HG02571 (cell line): ENCODE measurements around the gene IRGQ.
"Not testable (repeated sequence)": the region's sequence is repeated elsewhere in the genome, so short reads cannot be mapped to it uniquely, and the experiment has no call there.

Experiments used
- ATAC-seq: cut with Tn5 transposase; IDR thresholded peaks from one replicate; pipeline ENCODE4 v1.9.1; 2021; ENCODE audit warnings: mild to moderate bottlenecking, moderate library complexity; ENCODE audit not compliant: unreplicated experiment

Gene IRGQ

DNA sequence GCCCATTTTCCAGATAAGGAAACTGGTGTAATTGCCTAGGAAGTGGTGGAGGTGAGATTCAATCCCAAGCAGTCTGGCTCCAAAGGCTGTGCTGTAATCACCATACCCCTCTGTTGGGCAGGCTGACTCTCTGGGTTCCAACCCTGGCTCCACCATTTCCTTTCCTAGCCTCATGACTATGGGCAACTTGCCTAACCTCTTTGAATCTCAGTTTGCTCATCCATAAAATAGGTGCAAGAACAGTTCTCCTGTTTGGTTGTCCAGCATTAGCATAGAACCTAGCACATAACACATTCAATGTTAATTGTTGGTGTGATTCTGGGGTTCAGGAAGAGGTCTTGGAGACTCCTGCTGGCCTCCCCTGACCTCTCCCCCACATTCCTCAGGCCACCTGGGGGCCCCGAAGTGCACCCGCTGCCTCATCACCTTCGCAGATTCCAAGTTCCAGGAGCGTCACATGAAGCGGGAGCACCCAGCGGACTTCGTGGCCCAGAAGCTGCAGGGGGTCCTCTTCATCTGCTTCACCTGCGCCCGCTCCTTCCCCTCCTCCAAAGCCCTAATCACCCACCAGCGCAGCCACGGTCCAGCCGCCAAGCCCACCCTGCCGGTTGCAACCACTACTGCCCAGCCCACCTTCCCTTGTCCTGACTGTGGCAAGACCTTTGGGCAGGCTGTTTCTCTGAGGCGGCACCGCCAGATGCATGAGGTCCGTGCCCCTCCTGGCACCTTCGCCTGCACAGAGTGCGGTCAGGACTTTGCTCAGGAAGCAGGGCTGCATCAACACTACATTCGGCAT is 2.7 kb upstream of the IRGQ start:
- no peak for ATAC-seq

DNA sequence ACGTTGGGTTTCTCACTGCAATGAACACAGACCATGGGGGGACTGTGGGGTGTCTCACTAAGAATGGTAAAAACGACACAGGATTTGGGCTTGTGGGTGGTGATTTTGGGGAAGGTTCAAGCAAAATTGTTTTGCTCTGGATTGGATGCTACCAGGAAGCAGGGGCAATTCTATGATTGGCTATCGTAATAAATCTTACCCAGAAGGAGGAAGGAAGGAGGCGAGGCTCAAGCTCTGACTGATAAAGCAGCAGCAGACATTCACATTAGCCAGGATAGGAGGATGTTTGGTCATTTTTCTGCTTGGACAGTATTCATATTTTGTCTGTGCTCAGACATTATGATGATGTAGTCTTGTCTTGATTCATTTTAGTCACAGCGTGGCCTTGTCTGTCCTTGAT is 1.9 kb upstream of the IRGQ start:
- no peak for ATAC-seq

DNA sequence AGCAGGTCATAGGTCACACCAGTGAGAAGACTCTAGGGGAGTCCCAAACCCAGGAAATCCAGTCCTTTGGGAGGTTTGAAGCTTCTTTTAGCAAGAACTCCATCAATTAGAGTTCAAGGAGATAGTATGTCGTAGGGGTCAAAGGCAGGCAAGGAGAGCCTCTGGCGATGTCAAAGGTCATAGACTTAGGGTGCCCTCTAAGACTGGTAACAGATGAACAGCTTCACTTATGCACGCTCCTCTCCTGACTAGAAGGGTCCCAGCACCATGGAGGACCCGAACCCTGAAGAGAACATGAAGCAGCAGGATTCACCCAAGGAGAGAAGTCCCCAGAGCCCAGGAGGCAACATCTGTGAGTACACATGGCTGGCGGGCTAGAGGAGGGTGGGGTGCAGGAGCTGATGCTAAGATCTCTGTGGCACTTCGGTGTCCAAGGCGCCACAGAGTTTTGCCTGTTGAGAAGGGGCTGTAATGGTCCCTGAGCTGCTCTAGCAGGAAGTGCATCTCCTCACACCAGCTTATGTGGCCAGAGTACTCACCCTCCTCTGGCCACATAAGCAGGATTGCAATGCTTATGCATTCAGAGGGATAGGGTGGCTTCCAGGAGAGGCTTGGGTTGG is 1.0 kb upstream of the IRGQ start:
- no peak for ATAC-seq

DNA sequence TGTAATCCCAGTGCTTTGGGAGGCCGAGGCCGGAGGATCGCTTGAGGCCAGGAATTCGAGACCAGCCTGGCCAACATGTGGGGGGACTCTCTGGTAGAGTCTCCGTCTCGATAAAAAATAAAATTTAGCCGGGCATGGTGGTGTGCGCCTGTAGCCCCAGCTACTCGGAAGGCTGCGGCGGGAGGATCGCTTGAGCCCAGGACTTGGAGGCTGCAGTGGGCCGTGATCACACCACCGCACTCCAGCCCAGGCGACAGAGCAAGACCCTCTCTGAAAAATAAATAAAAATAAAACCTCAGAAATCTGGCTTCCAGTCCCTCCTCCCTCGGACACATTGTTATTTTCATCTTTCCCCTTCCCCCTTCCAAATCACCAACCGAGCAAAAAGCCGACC is 332 bp downstream of the IRGQ start:
- ATAC-seq, result no peak

DNA sequence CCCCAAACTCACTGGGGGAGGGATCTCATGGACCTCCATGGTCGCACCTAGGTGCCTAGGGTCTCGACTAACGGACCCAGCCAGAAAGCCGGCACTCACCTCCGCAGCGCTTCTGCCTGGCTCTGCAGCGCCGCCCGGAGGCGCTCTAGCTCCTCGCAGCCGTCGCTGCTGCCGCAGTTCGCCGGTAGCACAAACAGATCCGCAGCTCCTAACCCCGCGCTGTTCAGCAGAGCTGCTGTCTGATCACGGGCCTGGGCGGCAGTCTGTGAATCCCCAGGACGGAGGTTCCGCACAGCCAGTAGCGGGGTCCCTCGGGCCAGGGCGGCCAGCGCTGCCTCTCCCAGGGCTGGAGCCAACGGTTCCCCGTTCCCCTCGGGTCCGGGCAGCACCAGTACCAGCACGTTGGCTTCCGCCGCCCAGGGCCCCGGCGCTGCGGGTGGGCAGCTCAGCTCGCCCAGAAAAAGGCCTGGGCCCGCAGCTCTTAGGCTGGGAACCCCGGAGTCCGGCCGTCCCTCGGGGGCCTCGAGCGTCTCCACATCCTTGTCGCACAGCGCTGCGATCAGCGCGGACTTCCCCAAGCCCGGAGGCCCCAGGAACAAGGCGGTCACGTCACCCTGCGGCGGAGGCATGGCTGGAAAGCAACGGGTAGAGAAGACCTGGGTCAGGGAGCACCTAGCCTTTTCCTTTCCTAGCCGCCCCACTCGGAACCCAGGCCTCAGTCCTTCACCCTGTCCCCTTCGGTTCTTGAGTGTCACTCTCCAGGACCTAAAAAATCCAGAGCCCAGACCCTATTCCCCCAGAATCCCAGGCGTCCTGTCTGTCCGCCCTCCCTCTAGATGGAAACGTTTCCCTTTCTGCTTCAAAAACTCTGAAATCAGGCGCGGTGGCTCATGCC is 977 bp downstream of the IRGQ start:
- ATAC-seq, result no peak

DNA sequence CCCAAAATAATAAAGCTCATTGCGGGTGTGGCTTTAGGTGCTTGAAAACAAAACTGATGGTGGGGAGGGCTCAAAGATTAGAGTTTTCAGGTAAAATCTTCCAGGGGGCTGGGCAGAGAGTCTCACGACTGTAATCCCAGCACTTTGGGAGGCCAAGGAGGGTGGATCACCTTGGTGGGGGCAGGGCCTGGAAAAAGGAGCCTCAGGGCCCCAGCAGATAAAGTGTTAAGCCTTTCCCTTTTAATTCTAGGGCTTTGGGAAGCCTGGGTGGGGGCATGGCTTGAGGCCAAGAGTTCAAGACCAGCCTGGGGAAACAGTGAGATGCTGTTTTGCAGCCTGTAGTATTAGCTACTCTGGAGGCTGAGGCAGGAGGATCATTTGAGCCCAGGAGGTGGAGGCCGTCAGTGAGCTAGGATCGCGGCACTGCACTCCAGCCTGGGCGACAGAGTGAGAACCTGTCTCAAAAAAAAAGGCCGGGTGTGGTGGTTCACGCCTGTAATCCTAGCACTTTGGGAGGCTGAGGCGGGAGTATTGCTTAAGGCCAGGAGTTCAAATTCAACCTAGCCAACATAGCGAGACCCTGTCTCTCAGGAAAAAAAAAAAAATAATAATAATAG is 1.7 kb downstream of the IRGQ start:
- no peak for ATAC-seq

DNA sequence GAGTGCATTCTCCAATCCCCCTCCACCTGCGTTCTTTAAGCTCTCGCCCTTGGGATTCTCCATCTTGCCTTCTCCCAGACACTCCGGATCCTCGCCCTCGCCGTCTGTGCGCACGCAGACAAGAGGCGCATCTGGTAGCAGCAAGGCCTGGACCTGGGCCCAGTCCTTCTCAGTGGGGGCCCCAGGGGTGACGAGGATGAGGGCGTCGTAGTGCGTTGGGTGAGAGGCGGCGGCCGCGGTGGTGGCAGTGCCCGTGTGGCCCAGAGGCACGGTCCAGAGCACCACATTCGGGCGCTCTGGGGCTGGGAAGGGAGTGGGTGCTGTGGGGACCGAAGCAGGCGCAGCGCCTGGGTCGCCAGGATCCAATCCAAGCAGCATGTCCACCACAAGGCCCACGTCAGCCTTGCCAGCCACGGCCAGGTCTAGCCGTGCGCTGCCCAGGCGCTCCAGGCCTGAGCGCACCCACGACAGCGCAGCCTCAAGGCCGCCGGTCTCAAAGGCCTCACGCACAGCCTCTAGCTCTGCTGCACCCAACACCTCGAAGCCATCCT is 3.1 kb downstream of the IRGQ start:
- no peak for ATAC-seq

DNA sequence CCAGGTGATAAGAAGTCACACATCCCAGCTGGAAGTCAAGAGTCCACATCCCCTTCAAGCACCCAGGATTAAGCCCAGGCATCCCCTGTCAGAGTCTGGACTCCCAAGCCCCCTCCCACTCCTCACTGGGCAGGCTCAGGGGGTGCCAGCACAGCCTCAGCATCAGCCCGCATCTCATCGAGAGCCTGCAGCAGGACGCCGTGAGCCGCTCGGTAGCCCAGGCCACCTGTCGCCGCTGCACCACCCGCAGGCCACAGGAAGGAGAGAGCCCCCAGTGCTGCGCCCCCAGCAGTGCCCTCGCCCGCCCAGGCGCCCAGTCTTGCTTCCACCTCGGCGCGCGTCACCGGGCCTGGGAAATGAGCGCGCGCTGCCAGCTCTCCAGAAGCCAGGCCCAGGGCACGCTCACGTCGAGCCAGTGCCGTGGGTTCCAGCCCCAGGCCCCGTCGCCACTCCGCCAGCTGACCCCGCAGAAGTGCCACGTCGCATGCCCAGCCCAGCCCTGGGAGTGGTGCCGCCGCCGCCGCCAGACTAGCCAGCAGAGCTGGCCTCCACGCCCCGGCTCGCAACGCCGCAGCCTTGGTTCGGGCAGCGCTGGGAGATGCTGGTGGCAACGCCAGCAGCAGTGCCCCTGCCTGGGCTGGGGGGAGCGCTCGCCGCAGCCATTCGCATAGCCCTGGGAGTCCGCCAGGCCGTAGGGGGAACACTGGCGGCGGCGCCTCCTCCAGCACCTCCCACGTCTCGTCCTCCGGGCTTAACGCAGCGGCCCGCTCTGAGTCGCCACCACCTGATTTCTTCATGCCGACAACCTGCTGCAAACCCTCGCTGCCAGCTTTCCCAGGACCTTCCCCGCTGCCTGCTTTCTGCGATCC is 3.8 kb downstream of the IRGQ start:
- ATAC-seq, result no peak

DNA sequence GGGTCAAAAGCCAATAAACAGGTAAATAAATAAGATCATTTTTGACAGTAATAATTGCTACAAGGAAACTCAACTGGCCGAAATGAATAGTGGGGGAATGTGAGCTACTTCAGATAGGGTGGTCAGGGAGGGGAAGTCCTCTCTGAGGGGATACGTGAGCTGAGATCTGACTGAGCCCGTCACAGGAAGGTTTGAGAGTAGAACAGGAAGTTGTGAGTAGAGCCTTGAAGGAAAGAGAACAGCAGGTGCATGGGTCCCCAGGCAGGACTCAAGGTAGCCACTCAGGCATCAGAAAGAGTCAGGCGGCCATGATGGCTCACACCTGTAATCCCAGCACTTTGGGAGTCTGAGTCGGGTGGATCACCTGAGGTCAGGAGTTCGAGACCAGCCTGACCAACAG is 6.3 kb downstream of the IRGQ start:
- ATAC-seq, result no peak

DNA sequence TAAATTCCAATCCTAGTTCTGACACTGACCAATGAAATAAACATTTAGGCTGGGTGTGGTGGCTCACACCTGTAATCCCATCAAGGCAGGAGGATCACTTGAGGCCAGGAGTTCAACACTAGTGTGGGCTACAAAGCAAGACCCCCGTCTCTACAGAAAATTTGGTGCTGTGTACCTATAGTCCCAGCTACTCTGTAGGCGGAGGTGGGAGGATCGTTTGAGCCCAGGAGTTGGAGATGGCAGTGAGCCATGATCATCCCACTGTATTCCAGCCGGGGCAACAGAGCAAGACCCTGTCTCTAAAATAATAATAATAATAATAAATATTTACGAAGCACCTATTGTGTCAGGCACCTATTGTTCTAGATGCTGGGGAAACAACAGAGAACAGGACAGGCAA is 6.7 kb downstream of the IRGQ start:
- no peak for ATAC-seq

DNA sequence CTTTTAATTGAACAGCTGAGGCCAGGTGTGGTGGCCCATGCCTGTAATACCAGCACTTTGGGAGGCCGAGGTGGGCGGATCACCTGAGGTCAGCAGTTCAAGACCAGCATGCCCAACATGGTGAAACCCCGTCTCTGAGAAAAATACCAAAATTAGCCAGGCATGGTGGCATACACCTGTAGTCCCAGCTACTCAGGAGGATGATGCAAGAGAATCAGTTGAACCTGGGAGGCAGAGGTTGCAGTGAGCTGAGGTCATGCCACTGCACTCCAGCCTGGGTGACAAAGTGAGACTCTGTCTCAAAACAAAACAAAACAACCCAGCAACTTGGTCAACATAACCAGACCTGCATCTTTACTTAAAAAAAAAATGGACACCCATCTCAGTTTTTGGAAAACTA is 8.9 kb downstream of the IRGQ start:
- ATAC-seq, result not testable (repeated sequence)

DNA sequence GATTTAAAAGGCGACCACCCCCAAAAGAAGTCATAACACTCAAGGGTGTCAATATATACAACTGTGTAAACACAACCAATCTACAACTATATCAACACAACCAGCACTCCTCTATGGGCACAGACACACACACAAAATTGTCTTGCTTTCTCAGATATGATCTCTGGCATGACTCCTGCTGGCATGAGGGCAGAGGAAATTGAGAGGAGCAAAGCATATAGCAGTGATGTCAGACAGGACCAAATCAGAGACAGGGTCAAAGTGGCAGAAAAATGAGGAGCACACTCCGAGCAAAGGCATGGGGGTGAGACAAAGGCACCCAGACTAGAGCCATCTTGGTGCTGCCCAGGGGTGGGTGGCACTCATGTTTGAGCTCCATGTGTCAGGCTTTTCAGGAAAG is 9.6 kb downstream of the IRGQ start:
- ATAC-seq, result no peak

DNA sequence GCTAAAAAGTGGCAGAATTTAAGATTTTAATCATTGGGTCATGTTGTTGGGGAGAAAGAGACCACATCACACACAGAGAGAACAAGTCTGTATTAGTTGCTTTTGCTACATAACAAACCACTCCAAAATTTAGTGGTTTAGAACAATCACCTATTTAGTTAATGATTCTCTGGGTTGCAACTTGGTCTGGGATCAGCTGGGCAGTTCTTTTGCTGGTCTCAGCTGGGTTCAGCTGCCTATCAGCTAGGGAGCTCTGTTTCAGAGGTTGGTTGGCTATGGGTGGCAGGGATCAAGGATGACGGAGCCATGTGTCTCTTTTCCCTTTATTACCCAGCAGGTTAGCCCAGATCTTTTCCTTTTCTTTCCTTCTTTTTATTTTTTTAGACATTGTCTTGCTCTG is 11.4 kb downstream of the IRGQ start:
- no peak for ATAC-seq

DNA sequence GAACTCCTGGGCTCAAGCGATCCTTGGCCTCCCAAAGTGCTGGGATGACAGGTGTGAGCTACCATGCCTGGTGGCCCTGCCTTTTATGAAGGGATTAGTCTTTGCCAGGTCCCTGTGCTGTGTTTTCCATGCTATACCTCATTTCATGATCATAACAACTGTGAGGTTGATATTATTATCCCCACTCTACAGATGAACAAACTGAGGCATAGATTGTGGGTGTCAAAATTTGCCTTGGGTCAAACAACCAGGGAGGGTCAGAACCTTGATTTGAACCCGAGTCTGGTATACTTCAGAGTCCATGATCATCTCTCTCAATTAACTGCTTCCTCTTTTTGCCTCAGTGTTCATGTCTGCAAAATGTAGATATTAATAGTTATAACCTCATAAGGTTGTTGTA is 13.4 kb downstream of the IRGQ start:
- ATAC-seq, result no peak

DNA sequence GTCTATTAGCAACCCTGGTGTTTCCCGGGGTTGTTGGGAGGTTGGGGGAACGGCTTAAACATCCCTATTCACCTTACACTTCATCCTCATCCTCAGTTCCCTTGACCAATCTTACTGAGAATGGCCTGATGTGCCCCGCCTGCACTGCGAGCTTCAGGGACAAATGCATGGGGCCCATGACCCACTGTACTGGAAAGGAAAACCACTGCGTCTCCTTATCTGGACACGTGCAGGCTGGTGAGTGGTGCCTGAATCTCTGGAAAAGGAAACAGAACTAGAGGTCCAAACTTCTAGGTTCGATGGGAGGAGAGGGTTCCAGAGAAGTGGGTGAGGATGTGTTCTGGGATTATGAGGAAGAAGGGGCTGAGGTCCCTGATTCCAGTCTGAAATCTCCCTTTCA is 14.5 kb downstream of the IRGQ start:
- no peak for ATAC-seq

DNA sequence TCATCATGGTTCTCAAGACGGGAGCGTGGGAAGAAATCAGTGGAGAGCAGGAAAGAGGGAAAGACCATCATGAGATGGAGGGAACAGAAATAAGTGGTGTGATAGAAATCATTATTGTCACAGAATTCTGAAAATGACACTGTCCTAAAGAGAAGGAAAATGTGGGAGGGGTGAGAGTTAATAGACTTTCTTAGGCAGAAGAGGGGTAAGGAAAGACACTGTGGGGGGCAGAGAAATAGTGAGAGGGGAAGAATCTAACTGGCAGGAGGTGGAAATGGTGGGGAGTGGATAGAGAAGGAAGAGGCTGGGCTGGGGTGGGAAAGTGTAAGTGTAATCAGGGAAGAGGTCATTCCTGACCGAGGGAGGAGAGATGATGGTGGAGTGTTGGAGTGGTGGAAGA is 17.1 kb downstream of the IRGQ start:
- ATAC-seq, result no peak

DNA sequence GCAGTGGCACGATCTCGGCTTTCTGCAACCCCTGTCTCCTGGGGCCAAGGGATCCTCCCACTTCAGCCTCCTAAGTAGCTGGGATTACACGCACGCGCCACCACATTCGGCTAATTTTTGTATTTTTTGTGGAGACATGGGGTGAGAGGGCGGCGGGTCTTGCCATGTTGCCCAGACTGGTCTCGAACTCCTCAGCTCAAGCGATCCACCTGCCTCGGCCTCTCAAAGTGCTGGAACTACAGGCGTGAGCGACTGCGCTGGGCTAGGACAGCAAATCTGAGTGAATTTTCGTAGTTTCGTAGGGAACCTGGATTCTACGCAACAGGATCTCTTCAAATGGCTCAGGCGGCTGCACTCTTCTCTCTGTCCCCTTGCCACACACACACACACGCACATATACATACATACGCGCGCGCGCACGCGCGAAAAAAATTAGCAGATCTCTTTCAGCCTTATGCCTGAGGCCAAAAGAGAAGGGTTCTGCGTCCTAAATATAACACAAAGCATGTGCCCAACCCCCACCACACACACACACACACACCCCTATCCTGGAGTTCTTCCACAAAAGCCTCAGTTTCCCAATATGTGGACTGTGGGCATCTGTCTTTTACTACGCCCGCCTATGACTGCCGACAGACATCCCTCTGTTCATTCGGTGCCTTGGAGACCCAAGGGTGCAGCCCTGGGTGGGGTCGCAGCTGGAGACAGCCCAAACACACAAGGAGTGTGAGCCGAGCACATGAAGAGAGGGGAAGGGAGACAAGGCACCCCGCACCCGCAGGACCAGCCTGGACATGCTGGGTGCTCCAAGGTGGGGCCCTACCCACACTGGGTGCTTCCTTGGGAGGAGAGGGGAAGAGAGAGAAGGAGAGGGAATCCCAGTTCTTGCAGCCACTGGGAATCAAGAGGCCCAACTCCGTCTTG is 19.7 kb downstream of the IRGQ start:
- ATAC-seq, result no peak

DNA sequence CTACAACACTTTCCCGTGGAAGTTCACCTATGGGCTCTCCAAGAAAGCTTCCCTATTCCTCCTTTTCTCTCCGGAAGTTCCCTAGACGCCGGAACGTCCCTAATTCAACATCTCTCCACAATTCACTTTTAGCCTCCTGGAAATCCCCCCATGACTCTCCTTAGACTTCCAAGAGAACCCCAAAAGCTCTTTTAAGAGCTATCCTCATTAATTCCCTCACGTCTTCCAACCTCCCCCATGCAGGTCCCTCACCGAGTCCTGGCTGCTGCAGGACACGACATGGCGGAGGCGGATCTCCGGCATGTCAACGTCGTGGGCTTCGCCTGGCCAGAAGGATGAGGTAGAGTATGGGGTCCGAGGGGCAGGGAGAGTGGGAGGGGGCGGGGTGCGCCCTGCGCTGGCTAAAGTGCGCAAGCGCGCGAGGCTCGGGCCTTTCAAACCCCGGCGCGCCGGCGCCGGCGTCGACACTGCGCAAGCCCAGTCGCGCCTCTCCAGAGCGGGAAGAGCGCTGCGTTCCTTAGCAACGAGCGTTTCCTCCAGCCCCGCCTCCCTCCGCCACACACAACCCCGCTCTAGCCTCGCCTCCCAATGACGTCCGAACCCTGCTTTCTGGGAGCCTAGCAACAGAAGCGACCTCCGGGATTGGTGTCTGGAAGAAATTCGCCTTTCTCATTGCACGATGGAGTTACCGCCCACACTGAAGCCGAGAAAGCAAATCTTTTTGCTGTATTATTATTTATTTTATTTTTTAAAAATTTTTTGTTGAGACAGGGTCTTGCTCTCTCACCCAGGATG is 20.6 kb downstream of the IRGQ start, which contains the start of the genes PINLYP and XRCC1:
PINLYP (plus strand) TSS at position 646 of the 795 bp plus-strand sequence. CDS start 1,391 bp downstream, outside the sequence.
XRCC1 (minus strand) TSS at position 372 of the 795 bp plus-strand sequence; CDS start at position 303, 69 bp downstream.
- peak; percentile 95 for ATAC-seq
